GM18870 (cell line): ENCODE data around the gene ITSN2.

ENCODE experiments used
- ATAC-seq: cut with Tn5 transposase; IDR thresholded peaks from one replicate; pipeline ENCODE4 v1.9.1; 2021; ENCODE audit warnings: moderate library complexity; ENCODE audit not compliant: unreplicated experiment

Gene ITSN2

DNA sequence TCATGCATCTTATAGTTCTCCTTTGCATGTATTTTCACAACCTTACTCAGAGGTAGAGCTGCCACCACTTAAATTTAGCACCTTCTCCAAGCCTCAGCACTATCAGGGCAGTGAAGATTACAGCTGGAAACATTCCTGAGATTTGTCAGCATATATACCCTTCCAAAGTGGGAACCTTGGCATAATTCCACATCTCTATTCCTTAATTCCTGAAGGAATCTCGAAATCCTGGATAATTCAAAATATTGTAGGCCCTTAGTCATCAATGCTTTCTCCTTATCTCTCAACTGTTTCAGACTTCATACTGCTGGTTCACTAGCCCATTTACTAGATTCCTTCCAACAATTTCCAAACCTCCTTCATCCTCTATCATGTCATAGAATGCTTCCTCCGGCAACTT lies 87.4 kb downstream of the ITSN2 start:
- ATAC-seq, result no peak

DNA sequence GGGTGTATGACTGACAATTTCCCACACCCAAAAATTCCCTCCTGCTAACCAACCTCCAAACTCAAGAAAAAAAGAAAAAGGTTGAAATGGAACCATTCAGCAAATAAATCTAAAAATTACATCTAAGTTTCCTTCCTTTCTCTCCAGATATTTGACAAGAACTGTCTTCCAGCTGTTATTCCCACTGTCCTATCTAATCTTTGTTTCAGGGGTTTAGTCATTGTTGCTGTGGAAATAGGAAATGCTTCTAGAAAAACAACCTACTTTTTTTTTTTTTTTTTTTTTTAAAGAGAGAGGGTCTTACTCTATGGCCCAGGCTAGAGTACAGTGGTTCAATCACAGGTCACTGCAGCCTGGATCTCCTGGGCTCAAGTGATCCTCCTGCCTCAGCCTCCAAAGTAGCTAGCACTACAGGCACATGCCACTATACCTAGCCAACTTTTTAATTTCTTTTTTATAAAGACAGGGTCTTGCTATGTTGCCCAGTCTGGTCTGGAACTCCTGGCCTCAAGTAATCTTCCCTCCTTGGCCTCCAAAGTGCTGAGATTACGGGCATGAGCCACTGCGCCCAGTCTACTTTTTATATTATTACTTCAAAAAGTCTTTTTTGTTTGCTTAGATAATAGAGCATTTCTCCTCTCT lies 88.1 kb downstream of the ITSN2 start:
- ATAC-seq, result no peak

DNA sequence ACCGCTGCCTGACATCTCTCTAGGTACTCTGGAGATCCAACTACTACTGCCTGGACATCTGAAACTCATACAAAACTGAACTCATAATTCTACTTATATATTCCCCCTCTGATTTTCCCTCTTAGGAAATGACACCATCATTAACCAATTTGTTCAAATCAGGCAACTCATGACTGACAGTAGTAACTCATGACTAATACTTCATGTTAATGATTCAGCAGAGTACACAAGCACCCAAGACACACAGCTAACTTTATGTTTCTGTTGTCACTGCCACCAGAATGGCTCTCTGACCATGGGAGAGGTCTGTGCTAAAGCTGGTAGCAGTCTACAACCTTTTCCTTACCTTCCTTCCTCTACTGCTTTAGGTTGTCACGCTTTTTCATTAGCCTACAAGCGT lies 91.1 kb downstream of the ITSN2 start:
- ATAC-seq, result no peak

DNA sequence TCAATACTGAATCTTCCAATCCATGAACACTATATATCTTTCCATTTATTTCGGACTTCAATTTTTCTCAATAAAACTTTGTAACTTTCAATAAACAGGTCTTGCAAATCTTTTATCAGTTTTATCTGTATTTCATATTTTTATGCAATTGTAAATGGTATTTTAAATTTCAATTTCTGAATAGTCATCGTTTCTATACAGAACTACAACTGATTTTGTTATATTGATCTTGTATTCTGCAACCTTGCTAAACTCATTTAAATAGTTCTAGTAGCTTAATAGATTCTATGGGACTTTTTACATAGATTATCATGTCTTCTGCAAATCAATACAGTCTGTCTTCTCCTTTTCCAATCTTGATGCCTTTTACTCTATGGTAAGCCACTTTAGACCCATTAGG lies 95.1 kb downstream of the ITSN2 start:
- ATAC-seq, result no peak

DNA sequence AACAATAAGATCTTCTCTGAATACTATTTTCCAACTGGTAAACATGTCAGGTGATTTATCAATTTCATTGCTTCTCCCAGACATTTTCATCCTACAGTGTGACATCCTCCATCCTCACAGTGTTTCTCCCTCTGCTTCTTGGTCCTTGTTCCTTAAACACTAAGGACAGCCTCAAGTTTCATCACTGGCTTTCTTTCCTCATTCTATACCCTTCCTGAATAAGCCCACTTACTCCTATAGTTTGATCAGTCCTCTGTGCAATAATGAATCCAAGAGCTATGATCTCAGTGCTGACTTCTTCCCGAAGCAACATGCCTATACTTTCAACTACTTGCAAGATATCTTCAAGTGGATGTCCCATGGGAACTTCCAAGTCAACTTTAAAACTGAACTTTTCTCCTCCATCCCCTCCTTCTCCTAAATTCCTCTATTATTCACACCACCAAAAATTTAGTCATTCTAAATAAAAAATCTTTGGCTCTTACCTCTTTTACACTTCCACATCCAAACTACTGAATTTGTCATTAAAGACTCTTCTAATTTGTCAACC lies 97.8 kb downstream of the ITSN2 start:
- ATAC-seq, result no peak

DNA sequence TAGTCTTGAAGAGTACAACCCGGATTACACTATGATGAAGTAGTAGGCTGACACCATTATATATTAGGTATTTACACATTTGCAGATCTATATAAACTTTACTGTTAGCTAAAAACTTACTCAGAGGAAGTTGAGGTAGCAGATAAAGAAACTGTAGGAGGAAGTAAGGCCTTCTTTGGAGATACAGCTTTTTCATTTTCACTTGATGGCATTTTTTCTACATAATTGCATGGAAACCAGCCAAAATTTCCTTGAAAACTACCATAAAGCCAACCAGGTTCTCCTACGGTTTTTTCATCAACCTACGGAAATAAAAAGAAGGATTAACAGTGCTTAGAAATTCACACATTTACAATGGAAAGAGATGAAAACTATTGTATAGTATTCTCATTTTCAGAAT lies 98.9 kb downstream of the ITSN2 start:
- ATAC-seq, result no peak

DNA sequence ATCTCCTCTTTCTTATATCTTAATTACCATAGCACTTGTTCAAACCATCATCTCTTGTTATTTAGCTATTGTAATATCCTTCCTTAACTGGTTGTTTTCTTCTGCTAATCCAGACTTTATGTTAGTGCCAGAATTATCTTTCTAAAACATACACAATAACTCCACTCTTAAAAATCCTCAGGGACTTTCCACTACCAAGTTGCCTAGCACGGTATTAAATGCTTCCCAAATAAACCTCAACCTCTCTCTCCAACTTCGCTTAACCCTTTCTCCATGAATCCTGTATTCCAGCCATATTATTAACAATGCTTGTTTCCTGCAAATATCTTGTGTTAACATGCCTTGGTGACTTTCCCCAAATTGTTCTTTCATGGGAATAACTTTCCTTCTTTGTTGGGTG lies 101.0 kb downstream of the ITSN2 start:
- ATAC-seq, result no peak

DNA sequence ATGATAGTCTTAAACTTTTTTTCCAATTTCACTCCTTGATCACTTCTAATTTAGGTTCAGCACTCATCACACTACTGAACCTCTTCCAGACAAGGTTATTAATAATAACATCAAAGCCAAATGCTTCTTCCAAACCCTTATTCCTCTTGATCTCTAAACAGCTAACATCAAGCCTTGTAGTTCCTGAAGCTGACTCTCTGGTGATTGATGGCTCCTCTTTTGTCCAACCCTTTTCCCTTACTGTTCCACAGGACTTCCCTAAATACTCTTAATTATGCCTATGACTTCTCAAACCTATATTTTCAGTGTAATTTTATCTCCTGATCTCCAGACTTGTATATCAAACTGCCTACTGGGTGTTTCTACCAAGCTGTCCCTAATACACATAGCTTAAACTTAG lies 101.6 kb downstream of the ITSN2 start:
- no peak for ATAC-seq

DNA sequence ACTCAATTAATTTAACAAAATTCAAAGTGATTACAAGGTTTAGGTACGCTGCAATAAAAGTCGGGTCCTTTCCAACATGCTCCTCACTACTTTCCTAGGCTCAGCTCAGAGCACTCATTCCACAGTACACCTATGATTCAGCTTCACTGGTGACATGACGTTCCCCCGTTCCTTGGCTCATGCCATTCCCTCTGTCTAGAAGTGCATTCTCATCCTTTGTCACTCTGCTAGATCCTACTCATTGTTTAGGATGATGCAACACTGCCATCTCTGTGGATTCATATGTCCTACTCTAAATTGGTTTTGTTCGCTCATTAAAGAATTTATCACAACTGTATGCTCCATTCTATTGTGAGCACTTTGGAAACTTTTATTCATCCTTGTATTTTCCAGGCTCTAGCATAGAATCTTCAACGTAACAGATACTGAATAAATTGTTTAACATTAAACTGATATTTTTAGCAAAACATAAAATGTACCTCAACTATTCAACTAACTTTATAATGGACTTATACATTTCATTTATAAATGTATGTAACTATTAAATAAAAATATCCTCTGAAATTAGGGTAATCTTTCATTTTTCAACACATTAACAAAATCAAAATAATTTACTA lies 106.9 kb downstream of the ITSN2 start:
- ATAC-seq, result no peak

DNA sequence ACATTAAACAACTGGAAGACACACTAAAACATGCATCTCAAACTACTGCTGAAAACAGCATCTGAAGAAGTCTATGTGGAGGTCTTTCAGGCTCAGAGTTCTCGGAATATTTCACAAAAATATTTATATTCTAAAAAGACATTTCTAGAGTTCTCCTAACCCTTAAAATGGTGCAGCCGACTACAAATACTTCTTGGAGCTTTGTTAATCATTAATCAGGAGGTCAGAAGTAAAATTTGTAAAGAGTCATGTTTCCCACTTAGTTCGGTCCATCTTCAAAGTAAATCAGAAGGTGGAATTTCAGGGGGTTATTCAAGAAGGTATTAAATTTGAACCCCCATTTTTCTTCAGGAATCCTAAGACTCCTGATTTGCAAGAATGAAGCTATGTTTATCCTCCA lies 112.7 kb downstream of the ITSN2 start:
- ATAC-seq, result no peak

DNA sequence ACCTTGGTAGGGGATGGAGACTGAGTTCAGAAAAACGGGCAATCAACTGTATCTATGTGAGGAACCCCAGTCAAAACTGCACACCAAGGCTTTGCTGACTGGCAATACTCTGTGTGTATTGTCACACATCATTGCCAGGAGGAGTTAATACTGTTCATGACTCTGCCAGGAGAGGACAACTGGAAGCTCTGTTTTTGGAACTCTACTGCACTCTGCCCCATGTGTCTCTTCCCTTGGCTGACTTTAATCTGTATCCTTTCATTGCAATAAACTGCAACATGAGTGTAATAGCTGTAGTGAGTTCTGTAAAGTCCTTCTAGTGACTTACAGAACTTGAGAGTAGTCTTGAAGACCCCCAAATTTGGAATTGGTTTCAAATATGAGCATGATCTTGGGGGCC lies 113.2 kb downstream of the ITSN2 start:
- no peak for ATAC-seq

DNA sequence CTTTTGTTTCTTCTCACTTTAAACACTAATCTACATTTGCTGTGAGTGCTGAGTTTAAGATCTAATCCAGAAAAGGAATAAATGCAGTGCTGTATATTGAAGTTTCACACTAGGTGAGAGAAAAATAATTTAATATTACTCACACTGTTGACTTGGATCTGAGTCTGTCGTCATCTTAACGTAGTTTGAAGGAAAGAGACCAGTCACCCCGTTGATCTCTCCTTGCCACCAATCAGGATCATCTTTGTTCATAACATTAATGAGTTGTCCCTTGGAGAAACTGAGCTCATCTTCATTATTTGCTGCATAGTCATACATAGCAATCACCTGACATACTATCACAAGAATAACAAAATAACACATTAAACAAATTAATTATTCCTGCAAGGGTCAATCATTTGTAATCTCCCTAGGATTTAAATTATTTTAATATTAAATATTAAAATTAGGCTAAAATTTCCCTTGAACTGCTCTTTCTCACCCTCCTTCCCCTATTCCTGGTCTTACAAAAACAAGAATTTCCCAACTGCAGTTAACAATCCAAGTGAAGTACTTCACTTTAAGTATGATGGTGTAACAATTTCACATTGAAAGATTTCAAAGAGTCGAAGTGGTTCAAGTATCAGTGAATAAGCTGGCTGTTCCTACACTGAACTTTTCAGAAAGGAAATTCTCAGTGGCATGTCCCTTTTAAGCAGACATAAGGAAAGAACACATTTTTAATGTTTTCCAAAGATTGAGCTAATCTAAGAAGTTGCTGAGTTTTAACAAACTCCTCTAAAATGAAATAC lies 114.2 kb downstream of the ITSN2 start:
- ATAC-seq, result no peak

DNA sequence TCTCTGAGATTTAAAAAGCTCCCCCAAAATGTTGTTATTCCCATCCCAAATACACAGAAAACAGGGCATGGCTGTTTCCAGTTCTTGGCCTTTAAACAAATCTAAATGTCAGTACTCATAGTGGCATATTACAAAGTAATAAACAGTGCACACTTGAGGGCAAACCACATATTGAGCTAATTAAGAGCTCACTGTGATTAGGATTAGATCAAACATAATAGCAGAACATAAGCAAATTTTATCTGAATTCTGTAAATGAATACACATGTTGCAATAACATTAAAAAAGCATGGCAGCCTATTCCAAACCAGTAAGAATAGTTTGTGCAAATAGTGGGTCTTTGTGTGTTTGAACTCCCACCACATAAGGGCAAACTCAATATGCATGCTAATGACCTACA lies 118.8 kb downstream of the ITSN2 start:
- no peak for ATAC-seq

DNA sequence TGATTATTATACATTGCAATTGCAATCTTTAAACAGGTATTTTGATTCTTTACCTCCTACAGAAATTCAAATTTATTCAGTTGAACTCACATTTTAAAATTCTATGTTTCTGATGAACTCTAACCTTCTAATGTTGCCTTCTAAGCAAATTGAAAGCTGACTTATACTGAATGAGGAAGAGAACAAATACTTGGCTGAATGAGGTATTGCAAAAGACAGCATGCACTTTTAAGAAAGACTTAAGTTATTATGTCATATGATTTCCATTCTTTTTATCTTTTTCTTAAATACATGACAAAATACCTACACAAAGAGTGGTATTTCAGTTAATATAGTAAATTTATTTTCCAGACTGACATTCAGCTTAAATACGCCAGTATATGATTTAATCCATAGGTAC lies 120.8 kb downstream of the ITSN2 start:
- ATAC-seq, result no peak

DNA sequence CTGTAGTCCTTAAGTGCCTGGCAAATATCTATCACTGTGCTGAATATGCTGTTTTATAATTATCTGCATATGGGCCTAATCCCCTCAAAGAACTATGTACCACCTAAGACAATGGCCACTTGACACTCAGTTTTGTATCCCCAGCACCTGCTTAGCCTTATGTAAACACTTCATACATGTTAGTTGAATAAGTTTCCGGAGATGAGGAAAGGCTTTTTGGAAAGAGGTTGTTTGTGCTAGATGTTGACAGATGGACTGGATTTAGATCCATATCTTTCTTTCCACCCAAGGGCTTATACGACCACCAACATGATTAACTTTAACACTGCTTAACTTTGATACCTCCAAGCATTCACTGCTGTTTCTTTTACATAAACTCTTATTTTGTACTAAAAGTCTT lies 122.2 kb downstream of the ITSN2 start:
- ATAC-seq, result no peak

DNA sequence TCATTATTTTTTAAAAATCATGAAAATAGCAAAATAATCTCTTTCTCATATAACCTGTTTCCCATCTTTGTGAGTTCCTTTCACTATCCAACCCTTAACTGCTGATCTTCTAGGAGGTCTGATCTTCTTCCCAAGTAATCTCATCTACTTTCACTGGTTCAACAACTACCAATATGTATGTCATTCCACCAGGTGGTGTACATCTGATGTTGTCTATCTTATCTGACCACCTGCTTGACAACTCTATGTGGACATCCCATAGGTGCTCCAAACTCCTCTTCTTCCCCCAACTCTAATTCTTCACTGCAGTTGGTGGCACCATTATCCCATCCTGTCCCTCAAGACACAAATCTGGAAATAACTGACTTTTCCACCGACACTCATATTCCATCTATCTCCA lies 123.0 kb downstream of the ITSN2 start:
- ATAC-seq, result no peak

DNA sequence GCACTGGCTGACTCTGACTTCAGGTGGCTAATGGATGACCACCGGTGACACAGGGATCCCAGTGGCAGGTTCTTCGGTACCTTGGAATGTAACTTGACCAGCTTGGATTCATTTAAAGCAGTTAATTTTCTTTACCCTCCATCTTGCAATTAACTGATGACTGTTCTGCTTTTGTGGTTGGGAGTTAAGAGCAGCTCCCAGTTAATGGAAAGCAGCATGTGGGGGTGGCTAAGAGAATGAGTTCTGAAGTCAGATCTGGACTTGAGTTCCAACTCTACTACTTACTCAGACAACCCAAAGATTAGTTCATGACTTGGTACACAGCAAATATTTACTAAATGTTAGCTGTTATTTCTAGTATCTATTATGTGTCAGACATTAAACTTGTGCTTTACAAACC lies 127.0 kb downstream of the ITSN2 start:
- no peak for ATAC-seq

DNA sequence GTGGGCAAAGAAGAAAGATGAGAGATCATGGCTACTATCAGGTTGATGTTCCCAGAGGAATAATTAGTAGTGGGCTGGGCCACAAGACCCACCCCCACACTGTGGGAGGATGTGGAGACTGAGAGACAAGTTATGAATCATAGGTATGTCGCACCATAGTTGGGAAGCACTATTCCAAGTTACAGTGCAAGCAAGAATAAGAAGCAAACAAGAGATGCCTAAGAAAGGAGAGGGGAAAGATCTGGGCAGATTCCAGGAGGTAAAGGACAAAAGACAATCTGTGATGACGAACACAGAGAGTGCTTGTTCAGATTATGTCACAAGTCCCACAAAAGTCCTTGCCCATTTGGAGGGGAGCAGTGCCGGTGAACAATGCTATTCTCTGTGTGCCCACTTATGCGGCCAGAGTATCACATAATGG lies 128.9 kb downstream of the ITSN2 start:
- no peak for ATAC-seq

DNA sequence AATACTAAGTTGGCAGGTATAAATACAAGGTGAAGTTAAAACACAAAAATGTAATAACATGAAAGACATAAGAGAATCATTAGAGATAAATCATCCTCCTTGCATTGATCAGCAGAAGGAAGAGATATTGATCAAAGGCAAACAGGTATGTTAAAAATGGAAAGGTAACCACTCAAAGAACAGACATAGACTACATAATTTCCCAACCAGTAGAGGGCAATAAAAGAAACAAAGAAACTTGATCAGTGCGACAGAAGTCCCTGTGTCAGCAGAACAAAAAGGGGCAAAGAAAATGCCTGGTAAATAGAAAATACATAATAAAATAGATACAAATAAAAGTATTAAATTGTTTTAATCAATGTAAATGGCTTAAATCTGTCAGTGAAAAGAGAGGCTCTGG lies 131.9 kb downstream of the ITSN2 start:
- ATAC-seq, result no peak

DNA sequence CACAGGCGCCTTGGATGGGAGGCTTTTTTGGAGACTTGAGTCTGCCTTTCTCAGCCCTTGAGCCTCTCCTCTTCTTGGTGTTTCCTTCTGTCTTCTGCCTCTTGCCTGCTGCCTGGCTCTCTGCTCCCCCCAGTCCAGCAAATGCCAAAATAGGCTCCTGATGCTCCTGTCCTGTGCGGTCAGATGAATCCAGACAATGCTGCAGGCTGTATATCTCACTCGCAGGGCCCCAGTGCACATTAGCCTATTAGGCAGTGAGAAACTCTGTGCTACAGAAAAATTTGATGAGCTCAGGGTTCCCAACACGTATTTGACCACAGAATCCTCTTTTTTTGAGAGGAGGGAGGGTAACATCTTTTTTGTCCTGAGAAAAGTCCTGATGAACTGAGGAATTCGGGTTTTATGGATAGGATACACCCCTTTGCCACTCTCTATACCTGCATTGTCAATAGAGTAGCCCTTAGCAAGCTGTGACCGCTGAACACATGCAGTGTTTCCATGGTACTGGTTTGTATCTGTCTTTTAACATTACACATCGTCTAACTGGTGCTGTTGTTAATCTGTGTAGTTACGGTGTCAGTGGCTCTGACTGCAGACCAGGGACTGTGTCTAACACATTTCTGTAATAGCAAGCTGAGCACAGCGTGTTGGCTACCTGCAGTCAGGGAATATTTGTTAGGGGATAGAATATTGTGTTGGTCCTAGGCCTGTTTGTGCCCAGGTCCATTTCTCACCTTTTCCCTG lies 134.7 kb downstream of the ITSN2 start:
- ATAC-seq, result no peak

DNA sequence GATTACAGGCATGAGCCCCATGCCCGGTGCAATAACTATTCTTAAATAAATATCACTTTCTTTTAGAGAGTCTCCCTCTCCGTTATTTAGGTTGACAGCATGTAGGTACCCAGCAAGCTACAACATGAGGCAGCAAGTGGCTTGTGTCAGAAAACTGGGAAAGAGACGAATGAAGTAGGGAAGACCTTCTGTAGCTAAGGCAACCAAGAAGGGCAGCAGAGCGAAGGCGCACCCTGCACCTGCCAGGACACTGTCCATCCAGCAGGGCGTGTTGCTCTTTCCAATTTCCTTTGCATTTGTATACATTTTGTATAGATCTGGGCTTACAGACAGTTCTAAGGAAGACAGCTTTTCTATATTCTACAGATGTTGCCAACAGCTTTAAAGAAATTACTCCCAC lies 137.4 kb downstream of the ITSN2 start:
- ATAC-seq, result no peak
